ENCODE measurements around the gene CD4. TPM values are rescaled to one million over a fixed set of nuclear protein-coding genes. Genes with fewer than 3 reads are reported as not detected.

The CD4 gene
- total and polyA plus RNA-seq, 10 of the 15 experiments (the other 5 are each of a cell fraction or from before 2014, with no cell fraction given), result 0.24 to 1.6 (median 0.69) TPM

- TF ChIP-seq HDAC2 (IDR thresholded peaks at IDR 0.05), result no peak
Measured at GRCh38 chr12:6850796-6851152, 61.4 kb downstream of the CD4 start (continued).

- in situ Hi-C loops (cut with MboI), result no loop called here
- Histone ChIP-seq H3K79me2 (ENCODE audit: control insufficient read depth, insufficient read depth, low read length) (peaks cover 41% of the 10 kb centered on the region), H3K9ac (ENCODE audit: control insufficient read depth, insufficient read depth, low read length) (peak within 1 kb of the TSS; percentile 71), H4K20me1 (ENCODE audit: control insufficient read depth, insufficient read depth) (no peaks in the 10 kb centered on the region), H3K4me1 (ENCODE audit: control insufficient read depth, insufficient read depth, low read length) (peaks cover 28% of the 10 kb centered on the region), H3K4me3 (peak within 1 kb of the TSS; percentile 60), H3K4me2 (ENCODE audit: control insufficient read depth, insufficient read depth) (peak within 1 kb of the TSS; percentile 96), H3K27ac (ENCODE audit: control insufficient read depth, insufficient read depth) (peak within 1 kb of the TSS; percentile 84), H3K36me3 (ENCODE audit: control insufficient read depth in 2 of 2, insufficient read depth in 2 of 2, low read length in 1 of 2) (peaks cover 6 to 15% of the 10 kb centered on the region in 2 experiments), H2AFZ (ENCODE audit: control insufficient read depth, low read depth, low read length) (peak within 1 kb of the TSS; percentile 97), H3K27me3 (replicated peaks in 1 of 2; ENCODE audit: control insufficient read depth in 2 of 2, insufficient read depth in 2 of 2, low read length in 1 of 2) (no peaks in the 10 kb centered on the region), H3K9me3 (replicated peaks; ENCODE audit: control insufficient read depth, insufficient read depth, low read length) (no peaks in the 10 kb centered on the region)
- FAIRE-seq (peak; percentile 99), ATAC-seq (peak; percentile 81), DNase-seq (ENCODE audit: low read depth, low spot score) (peak; percentile 99)
- intact Hi-C loops (cut with micrococcal nuclease; ENCODE audit: unreplicated experiment), result loop anchor here (5.0 kb wide), 1 partner anchor 164 kb away; the partner anchor contains the start of gene ZNF384
- CTCF ChIA-PET, result interaction anchor here (0.9 to 9.9 kb wide), 16 partner anchors 17 to 314 kb away, joined by 3 to 173 read pairs (median 4); partner anchors contain the start of genes C1RL, COPS7A, MLF2 and PTPN6
- no TSS peak for BruUV-seq (replicated peaks)
- SMC1A ChIA-PET (ENCODE audit: uncharacterized antibody, unreplicated experiment), result interaction anchor here (0.6 to 5.0 kb wide), 18 partner anchors 11 to 407 kb away, joined by 3 to 42 read pairs (median 6); partner anchors contain the start of genes CD27, COPS7A, GNB3 and MLF2
- POLR2A ChIA-PET, result interaction anchor here (0.6 to 8.9 kb wide), 37 partner anchors 9 to 257 kb away, joined by 3 to 84 read pairs (median 4); partner anchors contain the start of genes C12orf57, C1RL, COPS7A and LAG3
- RAD21 ChIA-PET (ENCODE audit: unreplicated experiment), result interaction anchor here (0.6 to 5.6 kb wide), 24 partner anchors 9 to 319 kb away, joined by 3 to 42 read pairs (median 4); partner anchors contain the start of genes C12orf57, COPS7A, LPAR5 and MLF2
- WGBS (ENCODE audit: insufficient coverage, insufficient replicate concordance, low lambda C conversion rate, missing lambda C conversion rate), result under 1% methylated on average over 37 of the region's 37 CpGs
- no peak for TF ChIP-seq RUNX3 (IDR thresholded peaks at IDR 0.05; ENCODE audit: low read length)
- TF ChIP-seq NFYA (IDR thresholded peaks at IDR 0.05; ENCODE audit: borderline replicate concordance, low read depth, low read length), result peak; percentile 92
- no peak for TF ChIP-seq EED (IDR thresholded peaks at IDR 0.05; ENCODE audit: low read depth)
- TF ChIP-seq NFIC (IDR thresholded peaks at IDR 0.05; ENCODE audit: low read depth, low read length), result no peak
- TF ChIP-seq RAD51 (IDR thresholded peaks at IDR 0.05), result no peak
- TF ChIP-seq IRF4 (IDR thresholded peaks at IDR 0.05; ENCODE audit: low read depth, low read length), result no peak
- no peak for TF ChIP-seq CEBPB (IDR thresholded peaks at IDR 0.05; ENCODE audit: borderline replicate concordance in 1 of 2, low read depth in 2 of 2, low read length in 2 of 2)
- TF ChIP-seq PAX5 (IDR thresholded peaks at IDR 0.05; ENCODE audit: borderline replicate concordance, low read depth, low read length), result peak; percentile 6; the same call in 1 of the 2 replicates
- peak; percentile 55; the same call in 1 of the 2 replicates for TF ChIP-seq MLLT1 (IDR thresholded peaks at IDR 0.05)
- TF ChIP-seq FOXM1 (IDR thresholded peaks at IDR 0.05; ENCODE audit: low read depth, low read length), result peak; percentile 84
- 0 out of 2 replicates have a peak, but pooled peaks have one; percentile 30 for TF ChIP-seq HCFC1 (IDR thresholded peaks at IDR 0.05; ENCODE audit: low read length)
- TF ChIP-seq IKZF2 (IDR thresholded peaks at IDR 0.05), result no peak
- peak; percentile 64 for TF ChIP-seq SMAD1 (IDR thresholded peaks at IDR 0.05; ENCODE audit: low read depth, partially characterized antibody)
- peak; percentile 22; the same call in 1 of the 2 replicates for TF ChIP-seq RELB (IDR thresholded peaks at IDR 0.05; ENCODE audit: low read depth)
Measured at GRCh38 chr12:6851153-6851920, 62.0 kb downstream of the CD4 start, which contains the start of gene CDCA3. Gene CDCA3, minus strand, starts transcription at chr12:6851286. Its CDS starts 334 bp downstream, at chr12:6850952.

Measured in GM12878 (cell line).